Smooth muscle cell (in vitro differentiated cells): ENCODE measurements around the gene UBE2H. TPM values are rescaled to one million over a fixed set of nuclear protein-coding genes. Genes with fewer than 3 reads are reported as not detected.

Experiments
- DNase-seq: peaks from one replicate; lab custom pipeline; 2025; ENCODE audit not compliant: unreplicated experiment; lab: John Stamatoyannopoulos, UW
- H2AFZ ChIP-seq: fragments of 200-600 bp; sonication (generic); 2 replicates; pipeline ENCODE4 v1.6.0; 2016; ENCODE audit warnings: antibody characterized with exemption, low read depth, mild to moderate bottlenecking
- H3F3A ChIP-seq: fragments of 200-600 bp; sonication (generic); 2 replicates; pipeline ENCODE4 v1.6.0; 2017; ENCODE audit warnings: antibody characterized with exemption, low read depth
- H3K27ac ChIP-seq: fragments of 200-600 bp; sonication (generic); 2 replicates; pipeline ENCODE4 v1.5.1; 2016; ENCODE audit warnings: low read depth, mild to moderate bottlenecking
- H3K27me3 ChIP-seq: fragments of 200-600 bp; sonication (generic); 2 replicates; pipeline ENCODE4 v1.6.1; 2016; ENCODE audit warnings: low read depth, mild to moderate bottlenecking
- H3K36me3 ChIP-seq: fragments of 200-600 bp; sonication (generic); 2 replicates; pipeline ENCODE4 v1.5.1; 2016; ENCODE audit warnings: low read depth
- H3K4me1 ChIP-seq: fragments of 200-600 bp; sonication (generic); 2 replicates; pipeline ENCODE4 v1.5.1; 2016; ENCODE audit warnings: low read depth
- H3K4me2 ChIP-seq: fragments of 200-600 bp; sonication (generic); 2 replicates; pipeline ENCODE4 v1.6.0; 2016; ENCODE audit warnings: mild to moderate bottlenecking
- H3K4me3 ChIP-seq: fragments of 200-600 bp; sonication (generic); 2 replicates; pipeline ENCODE4 v1.5.1; 2016; ENCODE audit warnings: mild to moderate bottlenecking
- H3K79me2 ChIP-seq: fragments of 200-600 bp; sonication (generic); 2 replicates; pipeline ENCODE4 v1.6.0; 2016; ENCODE audit warnings: low read depth, mild to moderate bottlenecking
- H3K9ac ChIP-seq: fragments of 200-600 bp; sonication (generic); 2 replicates; pipeline ENCODE4 v1.6.0; 2016; ENCODE audit warnings: low read depth
- H3K9me3 ChIP-seq: fragments of 200-600 bp; sonication (generic); replicated peaks from 2 replicates; pipeline ENCODE4 v1.5.1; 2016; ENCODE audit warnings: low read depth
- H4K20me1 ChIP-seq: fragments of 200-600 bp; sonication (generic); 2 replicates; pipeline ENCODE4 v1.6.0; 2016; ENCODE audit warnings: low read depth
- CTCF ChIP-seq: fragments of 200-600 bp; sonication (generic); IDR thresholded peaks from 2 replicates; pipeline ENCODE4 v1.5.1; 2017; ENCODE audit warnings: borderline replicate concordance, mild to moderate bottlenecking, antibody characterized with exemption; ENCODE audit not compliant: insufficient read depth, poor library complexity, severe bottlenecking
- WGBS: methylation state at CpG from one replicate; pipeline ENCODE4 v1.1.7; 2016; ENCODE audit warnings: low lambda C conversion rate; 5-methylcytosine and 5-hydroxymethylcytosine counted together
- polyA plus RNA-seq: library from polyadenylated mRNA; unstranded; fragments of >200 nt; fragmentation: Nextera tagmentation; extraction: Ambion mirVana; gene quantifications from 2 replicates; pipeline ENCODE4 v1.2.1, GENCODE V29; 2016
- total RNA-seq: library from RNA; depleted of rRNA; stranded (reverse); fragments of >200 nt; gene quantifications from 2 replicates; pipeline ENCODE4 v1.2.3, GENCODE V29; 2014

Gene UBE2H
- total and polyA plus RNA-seq, 2 experiments from 2014 or later, result 66.1 to 94.5 TPM

GRCh38 chr7:129843978-129844840 is 108.6 kb downstream of the UBE2H start:
- H2AFZ ChIP-seq, result no peak overlapping the region
- no peaks in the 10 kb centered on the region for H3K27me3 ChIP-seq
- H3K79me2 ChIP-seq, result peaks cover 33% of the 10 kb centered on the region
- no peaks in the 10 kb centered on the region for H3F3A ChIP-seq
- no peaks in the 10 kb centered on the region for H3K9me3 ChIP-seq
- H3K4me2 ChIP-seq, result no peak overlapping the region
- peaks cover 100% of the 10 kb centered on the region for H4K20me1 ChIP-seq
- no peak for TF ChIP-seq CTCF
- 74% methylated on average over 7 of the region's 7 CpGs for WGBS
- no peak overlapping the region for H3K9ac ChIP-seq
- H3K36me3 ChIP-seq, result no peaks in the 10 kb centered on the region
- H3K4me1 ChIP-seq, result peaks cover 19% of the 10 kb centered on the region
- H3K27ac ChIP-seq, result no peak overlapping the region
- DNase-seq, result no peak
- H3K4me3 ChIP-seq, result no peak overlapping the region

DNA sequence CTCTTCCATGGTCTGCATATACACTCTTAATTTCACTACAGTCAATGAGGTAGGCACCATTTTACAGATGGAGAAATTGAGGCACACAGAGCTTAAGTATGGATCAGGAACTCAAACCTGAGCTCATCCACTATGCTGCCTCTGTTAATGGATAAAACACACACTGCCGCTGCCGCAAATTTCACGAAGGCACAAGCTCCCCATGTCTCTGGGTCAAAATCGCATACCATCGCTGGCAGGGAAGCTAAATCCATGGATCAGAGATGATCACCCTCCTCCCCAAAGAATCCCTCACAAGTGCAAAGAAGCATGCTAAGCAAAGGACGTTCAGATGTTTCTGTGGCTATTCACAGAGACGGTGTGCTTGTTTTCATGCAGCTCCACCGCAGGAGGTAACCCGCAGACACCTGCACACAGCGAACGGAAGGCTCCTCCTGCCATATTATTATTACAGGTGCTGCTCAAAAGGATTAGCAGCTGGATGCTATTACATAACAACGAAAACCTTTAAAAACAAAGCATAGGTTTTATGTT is 109.3 kb downstream of the UBE2H start:
- H3K36me3 ChIP-seq, result no peaks in the 10 kb centered on the region
- DNase-seq, result no peak
- TF ChIP-seq CTCF, result no peak
- H3K4me3 ChIP-seq, result no peak overlapping the region
- no peak overlapping the region for H3K9ac ChIP-seq
- H3K27me3 ChIP-seq, result no peaks in the 10 kb centered on the region
- H3K4me1 ChIP-seq, result peaks cover 19% of the 10 kb centered on the region
- no peak overlapping the region for H2AFZ ChIP-seq
- H3K4me2 ChIP-seq, result no peak overlapping the region
- H4K20me1 ChIP-seq, result peaks cover 100% of the 10 kb centered on the region
- H3K79me2 ChIP-seq, result peaks cover 26% of the 10 kb centered on the region
- H3K9me3 ChIP-seq, result no peaks in the 10 kb centered on the region
- 50% methylated on average over 12 of the region's 12 CpGs for WGBS
- H3F3A ChIP-seq, result no peaks in the 10 kb centered on the region
- H3K27ac ChIP-seq, result no peak overlapping the region

- Histone ChIP-seq H3F3A (no peaks in the 10 kb centered on the region), H2AFZ (no peak overlapping the region), H3K36me3 (no peaks in the 10 kb centered on the region), H3K79me2 (peaks cover 13% of the 10 kb centered on the region), H3K9ac (no peak overlapping the region), H3K9me3 (no peaks in the 10 kb centered on the region), H3K27ac (no peak overlapping the region), H3K4me1 (peaks cover 19% of the 10 kb centered on the region), H3K27me3 (no peaks in the 10 kb centered on the region), H3K4me3 (no peak overlapping the region), H3K4me2 (no peak overlapping the region), H4K20me1 (peaks cover 97% of the 10 kb centered on the region)
- no peak for DNase-seq
- TF ChIP-seq CTCF, result no peak
- WGBS, result 95% methylated on average over 3 of the region's 3 CpGs
Measured at GRCh38 chr7:129841465-129841864, 111.3 kb downstream of the UBE2H start.
